Effector memory CD4-positive, alpha-beta T cell (primary cell): ENCODE measurements around the gene B3GAT1.

ENCODE experiments used
- DNase-seq, 3 donors: peaks; one replicate each; pipeline ENCODE4 v3.0.0-alpha.2; 2020
- H3K27ac ChIP-seq: 2 replicates; pipeline ENCODE4 v1.7.0; 2013; ENCODE audit warnings: mild to moderate bottlenecking, low read length, moderate library complexity; ENCODE audit not compliant: insufficient read depth, poor library complexity, severe bottlenecking
- H3K27me3 ChIP-seq: replicated peaks from 2 replicates; pipeline ENCODE4 v1.7.0; 2013; ENCODE audit warnings: mild to moderate bottlenecking, low read length; ENCODE audit not compliant: insufficient read depth, control insufficient read depth, poor library complexity, severe bottlenecking
- H3K36me3 ChIP-seq: 2 replicates; pipeline ENCODE4 v1.7.0; 2013; ENCODE audit warnings: mild to moderate bottlenecking, low read length, moderate library complexity; ENCODE audit not compliant: control insufficient read depth, insufficient read depth
- H3K4me1 ChIP-seq: 2 replicates; pipeline ENCODE4 v1.7.0; 2013; ENCODE audit warnings: low read length, mild to moderate bottlenecking; ENCODE audit not compliant: control insufficient read depth, insufficient read depth, poor library complexity, severe bottlenecking
- H3K4me3 ChIP-seq: 2 replicates; pipeline ENCODE4 v1.7.0; 2013; ENCODE audit warnings: low read length, low read depth, mild to moderate bottlenecking; ENCODE audit not compliant: insufficient read depth, poor library complexity, severe bottlenecking
- H3K9me3 ChIP-seq: 2 replicates; pipeline ENCODE4 v1.7.0; 2013; ENCODE audit warnings: mild to moderate bottlenecking, low read length, moderate library complexity; ENCODE audit not compliant: control insufficient read depth

B3GAT1 gene

GRCh38 chr11:134365011-134365925 is 46.8 kb downstream of the B3GAT1 start:
- Histone ChIP-seq H3K36me3 (no peaks in the 10 kb centered on the region), H3K4me3 (no peak overlapping the region), H3K4me1 (no peaks in the 10 kb centered on the region), H3K9me3 (no peaks in the 10 kb centered on the region), H3K27ac (no peak overlapping the region), H3K27me3 (no peaks in the 10 kb centered on the region)
- DNase-seq: no peak

- H3K9me3 ChIP-seq: no peaks in the 10 kb centered on the region
- DNase-seq: no peak
- H3K4me1 ChIP-seq: no peaks in the 10 kb centered on the region
- H3K36me3 ChIP-seq: no peaks in the 10 kb centered on the region
- H3K27ac ChIP-seq: no peak overlapping the region
- no peak overlapping the region for H3K4me3 ChIP-seq
- no peaks in the 10 kb centered on the region for H3K27me3 ChIP-seq
Observed at GRCh38 chr11:134364261-134364660, 47.8 kb downstream of the B3GAT1 start.

GRCh38 chr11:134363592-134363991 is 48.5 kb downstream of the B3GAT1 start:
- H3K27ac ChIP-seq: no peak overlapping the region
- no peak overlapping the region for H3K4me3 ChIP-seq
- no peak for DNase-seq
- no peaks in the 10 kb centered on the region for H3K27me3 ChIP-seq
- no peaks in the 10 kb centered on the region for H3K4me1 ChIP-seq
- H3K9me3 ChIP-seq: no peaks in the 10 kb centered on the region
- H3K36me3 ChIP-seq: no peaks in the 10 kb centered on the region

- H3K36me3 ChIP-seq: no peaks in the 10 kb centered on the region
- no peak overlapping the region for H3K4me3 ChIP-seq
- H3K9me3 ChIP-seq: no peaks in the 10 kb centered on the region
- no peaks in the 10 kb centered on the region for H3K27me3 ChIP-seq
- H3K4me1 ChIP-seq: no peaks in the 10 kb centered on the region
- H3K27ac ChIP-seq: no peak overlapping the region
- DNase-seq: no peak
Observed at GRCh38 chr11:134363161-134363560, 48.9 kb downstream of the B3GAT1 start.

- no peaks in the 10 kb centered on the region for H3K4me1 ChIP-seq
- DNase-seq: no peak
- no peaks in the 10 kb centered on the region for H3K9me3 ChIP-seq
- no peaks in the 10 kb centered on the region for H3K27me3 ChIP-seq
- no peak overlapping the region for H3K4me3 ChIP-seq
- H3K36me3 ChIP-seq: no peaks in the 10 kb centered on the region
- H3K27ac ChIP-seq: no peak overlapping the region
Observed at GRCh38 chr11:134362192-134362901, 49.7 kb downstream of the B3GAT1 start.

GRCh38 chr11:134361661-134362060 is 50.4 kb downstream of the B3GAT1 start:
- DNase-seq: no peak
- H3K4me1 ChIP-seq: no peaks in the 10 kb centered on the region
- no peaks in the 10 kb centered on the region for H3K27me3 ChIP-seq
- H3K4me3 ChIP-seq: no peak overlapping the region
- no peaks in the 10 kb centered on the region for H3K9me3 ChIP-seq
- no peak overlapping the region for H3K27ac ChIP-seq
- no peaks in the 10 kb centered on the region for H3K36me3 ChIP-seq

- DNase-seq: peak; percentile 33 to 48 (median 36)
- Histone ChIP-seq H3K4me1 (no peaks in the 10 kb centered on the region), H3K4me3 (no peak overlapping the region), H3K27ac (no peak overlapping the region), H3K27me3 (no peaks in the 10 kb centered on the region), H3K36me3 (no peaks in the 10 kb centered on the region), H3K9me3 (no peaks in the 10 kb centered on the region)
Observed at GRCh38 chr11:134360050-134360835, 51.8 kb downstream of the B3GAT1 start.

GRCh38 chr11:134359646-134360045 is 52.4 kb downstream of the B3GAT1 start:
- H3K27ac ChIP-seq: no peak overlapping the region
- no peaks in the 10 kb centered on the region for H3K36me3 ChIP-seq
- H3K27me3 ChIP-seq: no peaks in the 10 kb centered on the region
- no peaks in the 10 kb centered on the region for H3K4me1 ChIP-seq
- no peak overlapping the region for H3K4me3 ChIP-seq
- H3K9me3 ChIP-seq: no peaks in the 10 kb centered on the region
- no peak for DNase-seq

GRCh38 chr11:134358856-134359490 is 53.1 kb downstream of the B3GAT1 start:
- no peak for DNase-seq
- Histone ChIP-seq H3K4me3 (no peak overlapping the region), H3K27me3 (no peaks in the 10 kb centered on the region), H3K4me1 (no peaks in the 10 kb centered on the region), H3K36me3 (no peaks in the 10 kb centered on the region), H3K9me3 (no peaks in the 10 kb centered on the region), H3K27ac (no peak overlapping the region)
